Neuronal stem cell (in vitro differentiated cells): ENCODE data around the gene SUPT16H.
A peak's percentile ranks its signal among the peaks of the same experiment; 100 is the strongest.

Experiments used
- DNase-seq: peaks from one replicate; pipeline ENCODE4 v3.0.0-alpha.2; 2013; ENCODE audit warnings: low spot score
- H2AFZ ChIP-seq: one replicate; pipeline ENCODE4 v1.6.1; 2013; ENCODE audit warnings: mild to moderate bottlenecking, low read length, inconsistent platforms
- H2AK5ac ChIP-seq: 2 replicates; pipeline ENCODE4 v1.6.1; 2013; ENCODE audit warnings: low read depth, mild to moderate bottlenecking, inconsistent platforms, low read length, moderate library complexity, mixed read lengths
- H2BK120ac ChIP-seq: 2 replicates; pipeline ENCODE4 v1.6.1; 2013; ENCODE audit warnings: low read depth, mild to moderate bottlenecking, inconsistent platforms, low read length, moderate library complexity, mixed read lengths
- H2BK12ac ChIP-seq: one replicate; pipeline ENCODE4 v1.6.1; 2013; ENCODE audit warnings: low read length, inconsistent platforms
- H2BK15ac ChIP-seq: 2 replicates; pipeline ENCODE4 v1.6.1; 2013; ENCODE audit warnings: mild to moderate bottlenecking, low read length, inconsistent platforms, mixed read lengths
- H2BK5ac ChIP-seq: one replicate; pipeline ENCODE4 v1.6.1; 2013; ENCODE audit warnings: inconsistent platforms, mild to moderate bottlenecking, low read length, moderate library complexity
- H3K14ac ChIP-seq: one replicate; pipeline ENCODE4 v1.6.1; 2013; ENCODE audit warnings: low read length, inconsistent platforms
- H3K18ac ChIP-seq: 2 replicates; pipeline ENCODE4 v1.6.1; 2013; ENCODE audit warnings: low read length, inconsistent platforms
- H3K23ac ChIP-seq: 2 replicates; pipeline ENCODE4 v1.6.1; 2013; ENCODE audit warnings: low read depth, mild to moderate bottlenecking, mixed read lengths, low read length, inconsistent platforms; ENCODE audit not compliant: poor library complexity
- H3K27ac ChIP-seq: replicated peaks from 3 replicates; pipeline ENCODE4 v1.5.1; 2013; ENCODE audit warnings: low read length, inconsistent platforms
- H3K27me3 ChIP-seq, 3 experiments: 2 replicates each; pipeline ENCODE4 v1.6.1; 2013; ENCODE audit warnings: low read length in 3 of 3, mild to moderate bottlenecking in 2 of 3, inconsistent platforms in 1 of 3, low read depth in 1 of 3, mixed read lengths in 1 of 3, moderate library complexity in 1 of 3; ENCODE audit not compliant: control insufficient read depth in 3 of 3, insufficient read depth in 3 of 3
- H3K36me3 ChIP-seq, 2 donors: replicated peaks in 1 of 2; 2 replicates each; pipeline ENCODE4 v1.6.1; 2013; ENCODE audit warnings: low read length in 2 of 2; ENCODE audit not compliant: control insufficient read depth in 2 of 2, insufficient read depth in 2 of 2
- H3K4ac ChIP-seq: 2 replicates; pipeline ENCODE4 v1.6.1; 2013; ENCODE audit warnings: inconsistent platforms, mild to moderate bottlenecking, low read length, moderate library complexity
- H3K4me1 ChIP-seq, 2 donors: 1 replicate in 1 of 2; 2 replicates in 1 of 2; pipeline ENCODE4 v1.6.1; 2013; ENCODE audit warnings: low read length in 2 of 2, low read depth in 1 of 2; ENCODE audit not compliant: control insufficient read depth in 2 of 2, insufficient read depth in 1 of 2
- H3K4me2 ChIP-seq: one replicate; pipeline ENCODE4 v1.6.1; 2013; ENCODE audit warnings: mild to moderate bottlenecking, low read length, inconsistent platforms; ENCODE audit not compliant: insufficient read depth, poor library complexity, severe bottlenecking
- H3K4me3 ChIP-seq, 2 donors: 2 replicates each; pipeline ENCODE4 v1.5.1; 2013; ENCODE audit warnings: low read length in 2 of 2, mild to moderate bottlenecking in 2 of 2, inconsistent platforms in 1 of 2, moderate library complexity in 1 of 2
- H3K79me1 ChIP-seq: one replicate; pipeline ENCODE4 v1.6.1; 2013; ENCODE audit warnings: low read depth, mild to moderate bottlenecking, inconsistent platforms, low read length, moderate library complexity
- H3K9ac ChIP-seq: one replicate; pipeline ENCODE4 v1.6.1; 2013; ENCODE audit warnings: mild to moderate bottlenecking, low read depth, low read length, inconsistent platforms; ENCODE audit not compliant: poor library complexity
- H3K9me3 ChIP-seq, 2 donors: replicated peaks in 1 of 2; 2 replicates each; pipeline versions ENCODE3 to v1.6.1; 2013; ENCODE audit warnings: low read length in 2 of 2, mild to moderate bottlenecking in 2 of 2, inconsistent platforms in 1 of 2, low read depth in 1 of 2, mixed read lengths in 1 of 2, moderate library complexity in 1 of 2; ENCODE audit not compliant: control insufficient read depth in 2 of 2, insufficient read depth in 1 of 2
- H4K8ac ChIP-seq: one replicate; pipeline ENCODE4 v1.6.1; 2013; ENCODE audit warnings: low read depth, mild to moderate bottlenecking, inconsistent platforms, low read length, moderate library complexity
- H4K91ac ChIP-seq: one replicate; pipeline ENCODE4 v1.6.1; 2013; ENCODE audit warnings: low read length, low read depth, mild to moderate bottlenecking, inconsistent platforms; ENCODE audit not compliant: poor library complexity
- WGBS, 2 donors: extraction: QIAGEN DNeasy Blood & Tissue Kit; methylation state at CpG; one replicate each; pipeline ENCODE4 v1.1.7; 2013; ENCODE audit warnings: missing lambda C conversion rate in 2 of 2, mixed read lengths in 1 of 2; ENCODE audit not compliant: insufficient read length in 2 of 2, insufficient replicate concordance in 1 of 2; ENCODE audit errors: extremely low coverage in 2 of 2; 5-methylcytosine and 5-hydroxymethylcytosine counted together

SUPT16H gene

GRCh38 chr14:21334202-21334906, 49.5 kb downstream of the SUPT16H start:
- Histone ChIP-seq H3K4ac (no peak overlapping the region), H3K4me1 (no peaks in the 10 kb centered on the region), H3K79me1 (no peaks in the 10 kb centered on the region), H3K9me3 (no peaks in the 10 kb centered on the region), H3K27ac (no peak overlapping the region), H3K36me3 (no peaks in the 10 kb centered on the region), H4K91ac (no peak overlapping the region), H4K8ac (no peak overlapping the region), H2BK120ac (no peak overlapping the region), H3K14ac (no peak overlapping the region), H2AK5ac (no peak overlapping the region), H2BK15ac (no peak overlapping the region), H2BK5ac (no peak overlapping the region), H3K9ac (no peak overlapping the region), H3K23ac (no peak overlapping the region), H3K4me3 (no peak overlapping the region), H2BK12ac (no peak overlapping the region), H3K4me2 (no peak overlapping the region), H2AFZ (peak overlapping the region; percentile 3), H3K18ac (no peak overlapping the region), H3K27me3 (peaks cover 0 to 10% (median 0%) of the 10 kb centered on the region in 3 experiments)
- DNase-seq: no peak
- no CpG with 5 or more reads among the region's 9 CpGs for WGBS, 2 donors

- Histone ChIP-seq H3K4me2 (no peak overlapping the region), H3K4me1 (no peaks in the 10 kb centered on the region), H2BK120ac (no peak overlapping the region), H2BK15ac (no peak overlapping the region), H3K27me3 (peaks cover 0 to 10% (median 0%) of the 10 kb centered on the region in 3 experiments), H2BK5ac (no peak overlapping the region), H3K27ac (no peak overlapping the region), H3K79me1 (no peaks in the 10 kb centered on the region), H3K4me3 (no peak overlapping the region), H2AK5ac (no peak overlapping the region), H4K91ac (no peak overlapping the region), H3K36me3 (no peaks in the 10 kb centered on the region), H2BK12ac (no peak overlapping the region), H3K4ac (no peak overlapping the region), H3K14ac (no peak overlapping the region), H3K9me3 (no peaks in the 10 kb centered on the region), H3K23ac (no peak overlapping the region), H4K8ac (no peak overlapping the region), H3K9ac (no peak overlapping the region), H3K18ac (no peak overlapping the region), H2AFZ (no peak overlapping the region)
- DNase-seq: no peak
- WGBS, 2 donors: no CpG with 5 or more reads among the region's 2 CpGs
Measured at GRCh38 chr14:21332950-21333349, 50.9 kb downstream of the SUPT16H start.

GRCh38 chr14:21326972-21327371, 56.8 kb downstream of the SUPT16H start:
- Histone ChIP-seq H3K4me3 (no peak overlapping the region), H2BK5ac (no peak overlapping the region), H3K18ac (no peak overlapping the region), H3K4me1 (no peaks in the 10 kb centered on the region), H3K9me3 (no peaks in the 10 kb centered on the region), H3K4ac (no peak overlapping the region), H3K4me2 (no peak overlapping the region), H2BK15ac (no peak overlapping the region), H2BK12ac (no peak overlapping the region), H3K36me3 (no peaks in the 10 kb centered on the region), H3K23ac (no peak overlapping the region), H3K79me1 (no peaks in the 10 kb centered on the region), H3K14ac (no peak overlapping the region), H3K9ac (no peak overlapping the region), H4K8ac (no peak overlapping the region), H3K27me3 (peaks cover 0 to 29% (median 1%) of the 10 kb centered on the region in 3 experiments), H2AFZ (peak overlapping the region; percentile 53), H2AK5ac (no peak overlapping the region), H3K27ac (no peak overlapping the region), H2BK120ac (no peak overlapping the region), H4K91ac (no peak overlapping the region)
- no CpG with 5 or more reads among the region's 1 CpG for WGBS, 2 donors
- DNase-seq: no peak

- H3K4ac ChIP-seq: no peak overlapping the region
- no peaks in the 10 kb centered on the region for H3K36me3 ChIP-seq
- no CpG with 5 or more reads among the region's 2 CpGs for WGBS, 2 donors
Measured at GRCh38 chr14:21322716-21323115, 61.1 kb downstream of the SUPT16H start.

More at GRCh38 chr14:21322716-21323115, 61.1 kb downstream of the SUPT16H start:
- no peak overlapping the region for H4K8ac ChIP-seq
- no peak overlapping the region for H2AFZ ChIP-seq
- no peak overlapping the region for H3K4me2 ChIP-seq
- no peaks in the 10 kb centered on the region for H3K9me3 ChIP-seq
- no peak overlapping the region for H3K14ac ChIP-seq
- H3K79me1 ChIP-seq: no peaks in the 10 kb centered on the region
- no peak overlapping the region for H2BK15ac ChIP-seq
- H3K4me1 ChIP-seq: no peaks in the 10 kb centered on the region
- no peak overlapping the region for H3K23ac ChIP-seq
- no peak overlapping the region for H2BK12ac ChIP-seq
- H2BK120ac ChIP-seq: no peak overlapping the region
- peaks cover 0 to 29% (median 1%) of the 10 kb centered on the region in 3 experiments for H3K27me3 ChIP-seq
- no peak overlapping the region for H3K9ac ChIP-seq
- no peak for DNase-seq
- H3K27ac ChIP-seq: no peak overlapping the region
- no peak overlapping the region for H3K4me3 ChIP-seq
- H4K91ac ChIP-seq: no peak overlapping the region
- no peak overlapping the region for H2AK5ac ChIP-seq
- H2BK5ac ChIP-seq: no peak overlapping the region
- no peak overlapping the region for H3K18ac ChIP-seq
